Keratinocyte (primary cell): ENCODE data around the gene MAGI2.

Source experiments
- CTCF ChIP-seq, 3 experiments: IDR thresholded peaks in 1 of 3; conservative IDR thresholded peaks in 1 of 3; optimal IDR thresholded peaks in 1 of 3; 2 replicates in 2 of 3; 3 replicates in 1 of 3; pipeline versions ENCODE3 to v1.5.1; 2011; ENCODE audit warnings: low read length in 3 of 3, mild to moderate bottlenecking in 3 of 3, moderate library complexity in 2 of 3, control low read depth in 1 of 3, inconsistent platforms in 1 of 3; ENCODE audit not compliant: insufficient read depth in 2 of 3; ENCODE audit errors: extremely low read depth in 1 of 3
- EZH2 ChIP-seq: IDR thresholded peaks from one replicate; pipeline ENCODE4 v1.6.1; 2012; ENCODE audit warnings: inconsistent platforms, mild to moderate bottlenecking, low read length, moderate library complexity

GRCh38 chr7:79286181-79286580 lies 167.3 kb downstream of the MAGI2 start:
- TF ChIP-seq CTCF (optimal IDR thresholded peaks at IDR 0.05 in 1 of 3, IDR thresholded peaks at IDR 0.05 in 1 of 3, conservative IDR thresholded peaks at IDR 0.05 in 1 of 3; ENCODE audit: extremely low read depth in 1 of 3, insufficient read depth in 2 of 3, low read length in 3 of 3) (no peak), EZH2 (no peak)
